Neuronal stem cell (in vitro differentiated cells): ENCODE measurements around the gene WDR11.

Experiments used
- DNase-seq: peaks from one replicate; pipeline ENCODE4 v3.0.0-alpha.2; 2013; ENCODE audit warnings: low spot score
- H2AFZ ChIP-seq: one replicate; pipeline ENCODE4 v1.6.1; 2013; ENCODE audit warnings: mild to moderate bottlenecking, low read length, inconsistent platforms
- H2AK5ac ChIP-seq: 2 replicates; pipeline ENCODE4 v1.6.1; 2013; ENCODE audit warnings: low read depth, mild to moderate bottlenecking, inconsistent platforms, low read length, moderate library complexity, mixed read lengths
- H2BK120ac ChIP-seq: 2 replicates; pipeline ENCODE4 v1.6.1; 2013; ENCODE audit warnings: low read depth, mild to moderate bottlenecking, inconsistent platforms, low read length, moderate library complexity, mixed read lengths
- H2BK12ac ChIP-seq: one replicate; pipeline ENCODE4 v1.6.1; 2013; ENCODE audit warnings: low read length, inconsistent platforms
- H2BK15ac ChIP-seq: 2 replicates; pipeline ENCODE4 v1.6.1; 2013; ENCODE audit warnings: mild to moderate bottlenecking, low read length, inconsistent platforms, mixed read lengths
- H2BK5ac ChIP-seq: one replicate; pipeline ENCODE4 v1.6.1; 2013; ENCODE audit warnings: inconsistent platforms, mild to moderate bottlenecking, low read length, moderate library complexity
- H3K14ac ChIP-seq: one replicate; pipeline ENCODE4 v1.6.1; 2013; ENCODE audit warnings: low read length, inconsistent platforms
- H3K18ac ChIP-seq: 2 replicates; pipeline ENCODE4 v1.6.1; 2013; ENCODE audit warnings: low read length, inconsistent platforms
- H3K23ac ChIP-seq: 2 replicates; pipeline ENCODE4 v1.6.1; 2013; ENCODE audit warnings: low read depth, mild to moderate bottlenecking, mixed read lengths, low read length, inconsistent platforms; ENCODE audit not compliant: poor library complexity
- H3K27ac ChIP-seq: replicated peaks from 3 replicates; pipeline ENCODE4 v1.5.1; 2013; ENCODE audit warnings: low read length, inconsistent platforms
- H3K27me3 ChIP-seq, 3 experiments: 2 replicates each; pipeline ENCODE4 v1.6.1; 2013; ENCODE audit warnings: low read length in 3 of 3, mild to moderate bottlenecking in 2 of 3, inconsistent platforms in 1 of 3, low read depth in 1 of 3, mixed read lengths in 1 of 3, moderate library complexity in 1 of 3; ENCODE audit not compliant: control insufficient read depth in 3 of 3, insufficient read depth in 3 of 3
- H3K36me3 ChIP-seq, 2 donors: replicated peaks in 1 of 2; 2 replicates each; pipeline ENCODE4 v1.6.1; 2013; ENCODE audit warnings: low read length in 2 of 2; ENCODE audit not compliant: control insufficient read depth in 2 of 2, insufficient read depth in 2 of 2
- H3K4ac ChIP-seq: 2 replicates; pipeline ENCODE4 v1.6.1; 2013; ENCODE audit warnings: inconsistent platforms, mild to moderate bottlenecking, low read length, moderate library complexity
- H3K4me1 ChIP-seq, 2 donors: 1 replicate in 1 of 2; 2 replicates in 1 of 2; pipeline ENCODE4 v1.6.1; 2013; ENCODE audit warnings: low read length in 2 of 2, low read depth in 1 of 2; ENCODE audit not compliant: control insufficient read depth in 2 of 2, insufficient read depth in 1 of 2
- H3K4me2 ChIP-seq: one replicate; pipeline ENCODE4 v1.6.1; 2013; ENCODE audit warnings: mild to moderate bottlenecking, low read length, inconsistent platforms; ENCODE audit not compliant: insufficient read depth, poor library complexity, severe bottlenecking
- H3K4me3 ChIP-seq, 2 donors: 2 replicates each; pipeline ENCODE4 v1.5.1; 2013; ENCODE audit warnings: low read length in 2 of 2, mild to moderate bottlenecking in 2 of 2, inconsistent platforms in 1 of 2, moderate library complexity in 1 of 2
- H3K79me1 ChIP-seq: one replicate; pipeline ENCODE4 v1.6.1; 2013; ENCODE audit warnings: low read depth, mild to moderate bottlenecking, inconsistent platforms, low read length, moderate library complexity
- H3K9ac ChIP-seq: one replicate; pipeline ENCODE4 v1.6.1; 2013; ENCODE audit warnings: mild to moderate bottlenecking, low read depth, low read length, inconsistent platforms; ENCODE audit not compliant: poor library complexity
- H3K9me3 ChIP-seq, 2 donors: replicated peaks in 1 of 2; 2 replicates each; pipeline versions ENCODE3 to v1.6.1; 2013; ENCODE audit warnings: low read length in 2 of 2, mild to moderate bottlenecking in 2 of 2, inconsistent platforms in 1 of 2, low read depth in 1 of 2, mixed read lengths in 1 of 2, moderate library complexity in 1 of 2; ENCODE audit not compliant: control insufficient read depth in 2 of 2, insufficient read depth in 1 of 2
- H4K8ac ChIP-seq: one replicate; pipeline ENCODE4 v1.6.1; 2013; ENCODE audit warnings: low read depth, mild to moderate bottlenecking, inconsistent platforms, low read length, moderate library complexity
- H4K91ac ChIP-seq: one replicate; pipeline ENCODE4 v1.6.1; 2013; ENCODE audit warnings: low read length, low read depth, mild to moderate bottlenecking, inconsistent platforms; ENCODE audit not compliant: poor library complexity
- WGBS, 2 donors: extraction: QIAGEN DNeasy Blood & Tissue Kit; methylation state at CpG; one replicate each; pipeline ENCODE4 v1.1.7; 2013; ENCODE audit warnings: missing lambda C conversion rate in 2 of 2, mixed read lengths in 1 of 2; ENCODE audit not compliant: insufficient read length in 2 of 2, insufficient replicate concordance in 1 of 2; ENCODE audit errors: extremely low coverage in 2 of 2; 5-methylcytosine and 5-hydroxymethylcytosine counted together

The WDR11 gene

GRCh38 chr10:120806081-120806480, 45.1 kb upstream of the WDR11 start:
- Histone ChIP-seq H3K79me1 (no peaks in the 10 kb centered on the region), H2BK12ac (no peak overlapping the region), H3K27me3 (no peaks in the 10 kb centered on the region), H3K23ac (no peak overlapping the region), H3K4ac (no peak overlapping the region), H2AK5ac (no peak overlapping the region), H3K4me1 (peaks cover 0 to 4% of the 10 kb centered on the region in 2 donors), H3K36me3 (no peaks in the 10 kb centered on the region), H2BK120ac (no peak overlapping the region), H3K9ac (no peak overlapping the region), H4K8ac (no peak overlapping the region), H3K4me3 (peak overlapping the region in 1 of 2 donors; percentile 25), H3K27ac (no peak overlapping the region), H2BK15ac (no peak overlapping the region), H3K14ac (no peak overlapping the region), H3K4me2 (no peak overlapping the region), H2AFZ (no peak overlapping the region), H2BK5ac (no peak overlapping the region), H3K9me3 (no peaks in the 10 kb centered on the region), H4K91ac (no peak overlapping the region), H3K18ac (no peak overlapping the region)
- no peak for DNase-seq
- WGBS, 2 donors: no CpG with 5 or more reads among the region's 2 CpGs

DNA sequence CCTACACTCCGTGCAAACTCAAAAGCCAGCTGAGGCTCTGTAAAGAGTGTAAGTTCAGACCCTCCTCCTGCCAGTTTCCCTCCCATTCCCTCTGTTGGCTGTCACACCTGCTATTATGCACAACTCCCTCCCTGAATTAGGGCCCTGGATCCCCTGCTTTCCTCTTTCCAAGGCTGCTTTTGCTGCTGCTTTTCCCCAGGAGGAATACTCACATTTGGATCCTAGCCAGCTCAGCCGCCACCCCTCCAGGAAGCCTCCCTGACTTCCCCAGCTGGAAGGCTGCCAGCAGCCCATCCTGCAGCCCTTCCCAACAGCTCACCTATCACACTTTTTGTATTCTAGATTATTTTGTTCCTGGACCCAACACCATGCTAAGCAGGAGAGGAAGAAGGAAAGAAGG, 40.9 kb upstream of the WDR11 start:
- no peaks in the 10 kb centered on the region for H3K27me3 ChIP-seq
- no peak overlapping the region for H2BK15ac ChIP-seq
- H3K23ac ChIP-seq: no peak overlapping the region
- H3K4ac ChIP-seq: no peak overlapping the region
- H3K79me1 ChIP-seq: no peaks in the 10 kb centered on the region
- DNase-seq: no peak
- no peak overlapping the region for H3K4me3 ChIP-seq
- no peak overlapping the region for H3K14ac ChIP-seq
- no peaks in the 10 kb centered on the region for H3K4me1 ChIP-seq
- no peak overlapping the region for H2BK120ac ChIP-seq
- H2AFZ ChIP-seq: no peak overlapping the region
- H2BK12ac ChIP-seq: no peak overlapping the region
- H4K91ac ChIP-seq: no peak overlapping the region
- no peak overlapping the region for H3K9ac ChIP-seq
- no peaks in the 10 kb centered on the region for H3K9me3 ChIP-seq
- whole genome bisulfite sequencing, 2 donors: no CpG with 5 or more reads among the region's 2 CpGs
- no peak overlapping the region for H2AK5ac ChIP-seq
- no peak overlapping the region for H4K8ac ChIP-seq
- H3K36me3 ChIP-seq: no peaks in the 10 kb centered on the region
- peak overlapping the region; percentile 50 for H3K18ac ChIP-seq
- no peak overlapping the region for H3K27ac ChIP-seq
- no peak overlapping the region for H3K4me2 ChIP-seq
- no peak overlapping the region for H2BK5ac ChIP-seq

- Histone ChIP-seq H2BK15ac (no peak overlapping the region), H3K9me3 (no peaks in the 10 kb centered on the region), H4K91ac (no peak overlapping the region), H3K79me1 (no peaks in the 10 kb centered on the region), H2AFZ (no peak overlapping the region), H3K4me3 (no peak overlapping the region), H4K8ac (no peak overlapping the region), H3K4me1 (no peaks in the 10 kb centered on the region), H3K14ac (no peak overlapping the region), H2BK5ac (no peak overlapping the region), H2AK5ac (no peak overlapping the region), H3K18ac (no peak overlapping the region), H3K4ac (no peak overlapping the region), H3K23ac (no peak overlapping the region), H3K4me2 (no peak overlapping the region), H3K27me3 (no peaks in the 10 kb centered on the region), H3K9ac (no peak overlapping the region), H2BK120ac (no peak overlapping the region), H2BK12ac (no peak overlapping the region), H3K36me3 (no peaks in the 10 kb centered on the region), H3K27ac (no peak overlapping the region)
- no peak for DNase-seq
- no CpG with 5 or more reads among the region's 6 CpGs for WGBS, 2 donors
Measured at GRCh38 chr10:120813085-120813484, 38.1 kb upstream of the WDR11 start.

DNA sequence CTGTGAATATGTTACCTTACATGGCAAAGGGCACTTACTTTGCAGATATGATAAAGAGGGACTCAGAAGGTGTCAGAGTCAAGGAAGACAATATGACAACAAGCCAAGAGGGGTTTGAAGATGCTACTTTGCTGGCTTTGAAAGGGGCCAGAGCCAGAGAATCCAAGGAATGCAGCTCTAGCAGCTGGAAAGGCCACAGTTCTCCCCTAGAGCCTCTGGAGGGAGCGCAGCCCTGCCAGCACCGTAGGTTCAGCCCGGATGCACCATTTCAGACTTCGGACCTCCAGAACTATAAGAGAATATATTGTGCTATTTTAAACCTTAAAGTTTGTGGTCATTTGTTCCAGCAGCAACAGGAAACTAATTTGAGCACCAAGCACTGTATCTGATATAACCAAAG, 32.9 kb upstream of the WDR11 start:
- no CpG with 5 or more reads among the region's 4 CpGs for WGBS, 2 donors
- Histone ChIP-seq H3K4me2 (no peak overlapping the region), H2AFZ (no peak overlapping the region), H3K27ac (no peak overlapping the region), H3K14ac (no peak overlapping the region), H4K91ac (no peak overlapping the region), H3K79me1 (no peaks in the 10 kb centered on the region), H3K4ac (no peak overlapping the region), H3K18ac (no peak overlapping the region), H3K27me3 (no peaks in the 10 kb centered on the region), H3K36me3 (no peaks in the 10 kb centered on the region), H2BK120ac (no peak overlapping the region), H2BK12ac (no peak overlapping the region), H3K4me3 (no peak overlapping the region), H2BK5ac (no peak overlapping the region), H3K23ac (no peak overlapping the region), H3K4me1 (peaks cover 0 to 5% of the 10 kb centered on the region in 2 donors), H2BK15ac (no peak overlapping the region), H4K8ac (no peak overlapping the region), H3K9me3 (no peaks in the 10 kb centered on the region), H3K9ac (no peak overlapping the region), H2AK5ac (no peak overlapping the region)
- peak; percentile 12 for DNase-seq
